ENCODE data around the gene MYEOV. TPM values are rescaled to one million over a fixed set of nuclear protein-coding genes. Genes with fewer than 3 reads are reported as not detected.

The MYEOV gene
- total RNA-seq, 1 donor from 2014 or later: 0.87 TPM

GRCh38 chr11:69302447-69303020 lies 8.6 kb downstream of the MYEOV start:
- H3K27me3 Mint-ChIP-seq (ENCODE audit: low read depth): peaks cover 2% of the 10 kb centered on the region
- peaks cover 62% of the 10 kb centered on the region for H3K4me1 Mint-ChIP-seq (ENCODE audit: low read depth)
- DNase-seq (ENCODE audit: low spot score): peak; percentile 74
- peak overlapping the region; percentile 77 for H3K27ac Mint-ChIP-seq (ENCODE audit: unreplicated experiment)
- H3K9me3 Mint-ChIP-seq (ENCODE audit: low read depth): no peaks in the 10 kb centered on the region
- no peak overlapping the region for H3K4me3 Mint-ChIP-seq (ENCODE audit: unreplicated experiment)
- no peaks in the 10 kb centered on the region for H3K36me3 Mint-ChIP-seq (ENCODE audit: low read depth)
- no peak for TF ChIP-seq CTCF (IDR thresholded peaks at IDR 0.05)

- peaks cover 53% of the 10 kb centered on the region for H3K4me1 Mint-ChIP-seq (ENCODE audit: low read depth)
- no peak for TF ChIP-seq CTCF (IDR thresholded peaks at IDR 0.05)
- peaks cover 7% of the 10 kb centered on the region for H3K27me3 Mint-ChIP-seq (ENCODE audit: low read depth)
- no peak overlapping the region for H3K27ac Mint-ChIP-seq (ENCODE audit: unreplicated experiment)
- H3K9me3 Mint-ChIP-seq (ENCODE audit: low read depth): no peaks in the 10 kb centered on the region
- no peak overlapping the region for H3K4me3 Mint-ChIP-seq (ENCODE audit: unreplicated experiment)
- H3K36me3 Mint-ChIP-seq (ENCODE audit: low read depth): no peaks in the 10 kb centered on the region
- peak; percentile 84 for DNase-seq (ENCODE audit: low spot score)
These were observed 9.5 kb downstream of the MYEOV start for GRCh38 chr11:69303427-69303826.

- Mint-ChIP-seq H3K4me3 (ENCODE audit: unreplicated experiment) (no peak overlapping the region), H3K27me3 (ENCODE audit: low read depth) (peaks cover 7% of the 10 kb centered on the region), H3K4me1 (ENCODE audit: low read depth) (peaks cover 46% of the 10 kb centered on the region), H3K27ac (ENCODE audit: unreplicated experiment) (no peak overlapping the region), H3K9me3 (ENCODE audit: low read depth) (no peaks in the 10 kb centered on the region), H3K36me3 (ENCODE audit: low read depth) (no peaks in the 10 kb centered on the region)
- TF ChIP-seq CTCF (IDR thresholded peaks at IDR 0.05): no peak
- no peak for DNase-seq (ENCODE audit: low spot score)
These were observed 10.3 kb downstream of the MYEOV start for GRCh38 chr11:69304258-69304657.

- Mint-ChIP-seq H3K9me3 (ENCODE audit: low read depth) (no peaks in the 10 kb centered on the region), H3K4me1 (ENCODE audit: low read depth) (peaks cover 46% of the 10 kb centered on the region), H3K27me3 (ENCODE audit: low read depth) (peaks cover 7% of the 10 kb centered on the region), H3K27ac (ENCODE audit: unreplicated experiment) (no peak overlapping the region), H3K4me3 (ENCODE audit: unreplicated experiment) (no peak overlapping the region), H3K36me3 (ENCODE audit: low read depth) (no peaks in the 10 kb centered on the region)
- TF ChIP-seq CTCF (IDR thresholded peaks at IDR 0.05): no peak
- DNase-seq (ENCODE audit: low spot score): peak; percentile 24
These were observed 10.7 kb downstream of the MYEOV start for GRCh38 chr11:69304686-69305085.

- Mint-ChIP-seq H3K27ac (ENCODE audit: unreplicated experiment) (no peak overlapping the region), H3K9me3 (ENCODE audit: low read depth) (no peaks in the 10 kb centered on the region), H3K4me3 (ENCODE audit: unreplicated experiment) (no peak overlapping the region), H3K4me1 (ENCODE audit: low read depth) (peaks cover 39% of the 10 kb centered on the region), H3K36me3 (ENCODE audit: low read depth) (no peaks in the 10 kb centered on the region), H3K27me3 (ENCODE audit: low read depth) (peaks cover 7% of the 10 kb centered on the region)
- no peak for TF ChIP-seq CTCF (IDR thresholded peaks at IDR 0.05)
- DNase-seq (ENCODE audit: low spot score): peak; percentile 79
These were observed 12.1 kb downstream of the MYEOV start for GRCh38 chr11:69305885-69306540.
